Liver (tissue), 3 donors: ENCODE measurements around the gene SMC6.

Experiments
- EGR1 ChIP-seq, 2 donors: IDR thresholded peaks; 2 replicates each; pipeline ENCODE4 v1.6.1; 2016 to 2018; ENCODE audit warnings: antibody characterized with exemption in 2 of 2, low read depth in 2 of 2
- HNF4G ChIP-seq: IDR thresholded peaks from 2 replicates; pipeline ENCODE4 v1.6.1; 2016; ENCODE audit warnings: antibody characterized with exemption
- JUND ChIP-seq, 2 donors: IDR thresholded peaks; 2 replicates each; pipeline ENCODE4 v1.6.1; 2016; ENCODE audit warnings: antibody characterized with exemption in 2 of 2
- RAD21 ChIP-seq, 2 donors: IDR thresholded peaks; 2 replicates each; pipeline ENCODE4 v1.6.1; 2016; ENCODE audit warnings: antibody characterized with exemption in 2 of 2, mild to moderate bottlenecking in 2 of 2
- SP1 ChIP-seq: IDR thresholded peaks from 2 replicates; pipeline ENCODE4 v1.6.1; 2018; ENCODE audit warnings: antibody characterized with exemption, mild to moderate bottlenecking
- TAF1 ChIP-seq: conservative IDR thresholded peaks from 2 replicates; pipeline ENCODE4 v1.6.1; 2016; ENCODE audit warnings: antibody characterized with exemption, mild to moderate bottlenecking
- YY1 ChIP-seq: IDR thresholded peaks from 2 replicates; pipeline ENCODE4 v1.6.1; 2016; ENCODE audit warnings: antibody characterized with exemption, mild to moderate bottlenecking
- TF ChIP-seq, protein P1 (sequence below): fragments of 150-350 bp; IDR thresholded peaks from 2 replicates; pipeline ENCODE4 v1.5.1; 2017; ENCODE audit warnings: improper control_type of control experiment, low read depth, low read length; ENCODE audit not compliant: missing input control
- TF ChIP-seq, protein P2 (sequence below): IDR thresholded peaks from 2 replicates; pipeline ENCODE4 v1.6.1; 2016; ENCODE audit warnings: antibody characterized with exemption
- donor health status: healthy.
- donor health status: healthy.

DNA sequence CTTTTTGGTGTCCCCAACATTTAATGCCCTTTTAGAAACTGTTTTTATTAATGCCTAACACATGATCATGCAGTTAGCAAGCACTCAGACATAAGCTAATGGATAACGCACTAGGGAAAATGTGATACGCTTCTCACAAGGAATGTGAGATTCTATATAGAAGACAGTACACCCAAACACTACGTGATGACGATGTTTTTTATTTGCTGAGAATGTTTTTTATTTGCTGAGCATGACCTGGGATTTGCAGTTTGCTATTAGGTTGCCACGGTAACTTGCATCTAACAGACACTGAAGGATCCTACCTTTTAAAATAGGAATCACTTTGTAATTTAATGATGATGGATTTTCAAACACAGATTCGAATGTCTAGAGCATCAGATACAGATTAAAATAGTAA, 4.9 kb downstream of the SMC6 start:
- TF ChIP-seq, protein P1, sequence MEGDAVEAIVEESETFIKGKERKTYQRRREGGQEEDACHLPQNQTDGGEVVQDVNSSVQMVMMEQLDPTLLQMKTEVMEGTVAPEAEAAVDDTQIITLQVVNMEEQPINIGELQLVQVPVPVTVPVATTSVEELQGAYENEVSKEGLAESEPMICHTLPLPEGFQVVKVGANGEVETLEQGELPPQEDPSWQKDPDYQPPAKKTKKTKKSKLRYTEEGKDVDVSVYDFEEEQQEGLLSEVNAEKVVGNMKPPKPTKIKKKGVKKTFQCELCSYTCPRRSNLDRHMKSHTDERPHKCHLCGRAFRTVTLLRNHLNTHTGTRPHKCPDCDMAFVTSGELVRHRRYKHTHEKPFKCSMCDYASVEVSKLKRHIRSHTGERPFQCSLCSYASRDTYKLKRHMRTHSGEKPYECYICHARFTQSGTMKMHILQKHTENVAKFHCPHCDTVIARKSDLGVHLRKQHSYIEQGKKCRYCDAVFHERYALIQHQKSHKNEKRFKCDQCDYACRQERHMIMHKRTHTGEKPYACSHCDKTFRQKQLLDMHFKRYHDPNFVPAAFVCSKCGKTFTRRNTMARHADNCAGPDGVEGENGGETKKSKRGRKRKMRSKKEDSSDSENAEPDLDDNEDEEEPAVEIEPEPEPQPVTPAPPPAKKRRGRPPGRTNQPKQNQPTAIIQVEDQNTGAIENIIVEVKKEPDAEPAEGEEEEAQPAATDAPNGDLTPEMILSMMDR = no peak
- no peak for TF ChIP-seq SP1
- TF ChIP-seq, protein P2, sequence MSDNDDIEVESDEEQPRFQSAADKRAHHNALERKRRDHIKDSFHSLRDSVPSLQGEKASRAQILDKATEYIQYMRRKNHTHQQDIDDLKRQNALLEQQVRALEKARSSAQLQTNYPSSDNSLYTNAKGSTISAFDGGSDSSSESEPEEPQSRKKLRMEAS = no peak
- TF ChIP-seq JUND (IDR thresholded peaks at IDR 0.05) = no peak
- no peak for TF ChIP-seq HNF4G
- no peak for TF ChIP-seq RAD21 (IDR thresholded peaks at IDR 0.05)
- TF ChIP-seq TAF1 = no peak
- TF ChIP-seq EGR1 (IDR thresholded peaks at IDR 0.05; ENCODE audit: low read depth in 2 of 2) = no peak
- no peak for TF ChIP-seq YY1
